ENCODE measurements around the gene PRRT2.

Gene PRRT2

GRCh38 chr16:29852654-29853053 lies 40.7 kb downstream of the PRRT2 start:
- no peak for TF ChIP-seq CTCF (IDR thresholded peaks at IDR 0.05; ENCODE audit: low read depth, low read length, missing control alignments)
- DNase-seq (ENCODE audit: low read depth): no peak
- no peak overlapping the region for H3K4me3 ChIP-seq (ENCODE audit: low read depth, low read length)
- in situ Hi-C loops (cut with HindIII; ENCODE audit: low sequenced_read_pairs): no loop called here

GRCh38 chr16:29854520-29855100 lies 42.6 kb downstream of the PRRT2 start:
- no peak for DNase-seq (ENCODE audit: low read depth)
- no peak overlapping the region for H3K4me3 ChIP-seq (ENCODE audit: low read depth, low read length)
- TF ChIP-seq CTCF (IDR thresholded peaks at IDR 0.05; ENCODE audit: low read depth, low read length, missing control alignments): no peak
- in situ Hi-C loops (cut with HindIII; ENCODE audit: low sequenced_read_pairs): no loop called here

DNA sequence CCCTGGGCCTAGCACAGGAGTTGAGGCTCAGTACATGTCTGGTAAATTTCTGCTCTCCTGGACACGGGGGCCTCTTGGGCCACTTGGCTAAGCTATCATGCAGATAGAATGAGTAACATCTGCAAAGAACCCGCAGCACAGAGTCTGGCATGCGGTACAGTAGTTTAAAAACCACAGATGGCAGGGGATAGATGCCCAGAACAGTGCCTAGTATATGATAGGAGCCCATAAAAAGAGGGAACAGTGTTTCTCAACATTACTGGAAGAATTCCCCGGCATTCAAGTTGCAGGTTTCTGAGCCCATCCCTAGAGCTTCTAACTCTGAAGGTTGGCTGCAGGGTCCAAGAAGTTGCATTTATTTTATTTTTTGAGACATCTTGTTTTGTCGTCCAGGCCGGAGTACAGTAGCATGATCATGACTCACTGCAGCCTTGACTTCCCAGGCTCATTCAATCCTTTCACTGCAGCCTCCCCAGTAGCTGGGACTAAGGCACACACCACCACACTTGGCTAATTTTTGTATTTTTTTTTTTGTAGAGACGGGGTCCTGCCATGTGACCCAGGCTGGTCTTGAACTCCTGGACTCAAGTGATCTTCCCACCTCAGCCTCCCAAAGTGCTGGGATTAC lies 45.3 kb downstream of the PRRT2 start:
- no peak for TF ChIP-seq CTCF (IDR thresholded peaks at IDR 0.05; ENCODE audit: low read depth, low read length, missing control alignments)
- in situ Hi-C loops (cut with HindIII; ENCODE audit: low sequenced_read_pairs): no loop called here
- no peak for DNase-seq (ENCODE audit: low read depth)
- H3K4me3 ChIP-seq (ENCODE audit: low read depth, low read length): no peak overlapping the region

DNA sequence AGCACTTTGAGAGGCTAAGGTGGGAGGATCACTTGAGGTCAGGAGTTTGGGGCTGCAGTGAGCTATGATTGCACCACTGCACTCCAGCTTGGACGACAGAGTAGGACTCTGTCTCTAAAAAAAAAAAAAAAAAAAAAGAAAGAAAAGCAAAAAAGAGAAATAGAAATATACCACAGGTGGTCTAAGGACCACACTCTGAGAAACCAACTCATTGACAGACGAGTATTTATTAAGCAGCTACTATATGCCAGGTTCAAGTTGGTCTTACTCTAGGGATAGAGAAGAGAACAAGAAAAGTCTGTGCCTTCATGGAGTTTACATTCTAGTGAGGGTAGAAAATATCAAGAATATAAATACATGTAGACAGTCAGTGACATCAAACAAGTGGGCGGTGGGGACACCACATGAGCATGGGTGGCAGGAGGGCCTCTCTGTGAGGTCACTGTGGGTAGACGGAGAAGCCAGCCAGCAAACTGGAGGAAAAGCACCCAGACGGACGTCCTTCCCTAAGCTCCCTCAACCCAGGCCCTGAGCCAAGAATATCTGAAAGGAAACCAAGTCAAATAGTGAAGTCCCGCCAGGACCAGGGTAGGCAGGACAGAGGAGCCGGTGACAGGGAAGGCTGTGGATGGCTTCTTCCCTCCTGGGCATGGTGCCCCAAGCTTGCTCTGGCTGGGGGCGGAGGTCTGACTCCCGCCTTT lies 46.3 kb downstream of the PRRT2 start:
- no peak for TF ChIP-seq CTCF (IDR thresholded peaks at IDR 0.05; ENCODE audit: low read depth, low read length, missing control alignments)
- DNase-seq (ENCODE audit: low read depth): no peak
- in situ Hi-C loops (cut with HindIII; ENCODE audit: low sequenced_read_pairs): no loop called here
- no peak overlapping the region for H3K4me3 ChIP-seq (ENCODE audit: low read depth, low read length)

GRCh38 chr16:29858974-29859373 lies 47.0 kb downstream of the PRRT2 start:
- no peak for DNase-seq (ENCODE audit: low read depth)
- no peak overlapping the region for H3K4me3 ChIP-seq (ENCODE audit: low read depth, low read length)
- no peak for TF ChIP-seq CTCF (IDR thresholded peaks at IDR 0.05; ENCODE audit: low read depth, low read length, missing control alignments)
- in situ Hi-C loops (cut with HindIII; ENCODE audit: low sequenced_read_pairs): no loop called here

- no peak overlapping the region for H3K4me3 ChIP-seq (ENCODE audit: low read depth, low read length)
- DNase-seq (ENCODE audit: low read depth): no peak
- TF ChIP-seq CTCF (IDR thresholded peaks at IDR 0.05; ENCODE audit: low read depth, low read length, missing control alignments): no peak
- in situ Hi-C loops (cut with HindIII; ENCODE audit: low sequenced_read_pairs): loop anchor here (5.0 kb wide), 1 partner anchor 82 kb away; no protein-coding TSS in a partner anchor
Observed at GRCh38 chr16:29860218-29860617, 48.2 kb downstream of the PRRT2 start.
